Tibial nerve (tissue), 4 donors: ENCODE results near the gene GTSF1L. TPM values are rescaled to one million over a fixed set of nuclear protein-coding genes. Genes with fewer than 3 reads are reported as not detected.

Source experiments
- DNase-seq, 2 donors: peaks; one replicate each; pipeline ENCODE4 v3.0.0-alpha.2; 2019; ENCODE audit warnings: low spot score in 2 of 2
- H3K27ac ChIP-seq, 4 donors: fragments of 200-600 bp; sonication (generic) in 3 of 4; one replicate each; pipeline ENCODE4 v1.5.1; 2017 to 2019; ENCODE audit warnings: mild to moderate bottlenecking in 1 of 4
- H3K27me3 ChIP-seq, 2 donors: fragments of 200-600 bp; sonication (generic) in 1 of 2; one replicate each; pipeline versions ENCODE4 v1.5.1 to v1.6.0; 2017 to 2019
- H3K36me3 ChIP-seq, 3 donors: fragments of 200-600 bp; sonication (generic); one replicate each; pipeline ENCODE4 v1.5.1; 2018 to 2019
- H3K4me1 ChIP-seq, 4 donors: fragments of 200-600 bp; sonication (generic) in 3 of 4; one replicate each; pipeline ENCODE4 v1.5.1; 2017 to 2019
- H3K4me3 ChIP-seq, 4 donors: fragments of 200-600 bp; sonication (generic) in 3 of 4; one replicate each; pipeline ENCODE4 v1.5.1; 2017 to 2019; ENCODE audit warnings: mild to moderate bottlenecking in 1 of 4, moderate library complexity in 1 of 4
- H3K9me3 ChIP-seq, 4 donors: fragments of 200-600 bp; sonication (generic) in 3 of 4; one replicate each; pipeline ENCODE4 v1.5.1; 2017 to 2019
- EP300 ChIP-seq, 2 donors: sonication (generic); formaldehyde crosslinking; IDR thresholded peaks; one replicate each; pipeline ENCODE4 v1.6.1; 2017; ENCODE audit warnings: antibody characterized with exemption in 2 of 2, mild to moderate bottlenecking in 1 of 2
- POLR2A ChIP-seq, 2 donors: fragments of 450-650 bp; IDR thresholded peaks; one replicate each; pipeline ENCODE4 v1.6.1; 2017; ENCODE audit warnings: antibody characterized with exemption in 2 of 2, mild to moderate bottlenecking in 2 of 2, moderate library complexity in 2 of 2
- WGBS, 2 donors: methylation state at CpG; one replicate each; pipeline ENCODE4 v1.1.5; 2018; 5-methylcytosine and 5-hydroxymethylcytosine counted together
- total RNA-seq, 4 donors: library from RNA; depleted of rRNA; stranded (reverse); fragments of >200 nt; gene quantifications; one replicate each; pipeline ENCODE4 v1.1.0, GENCODE V29; 2016
- TF ChIP-seq, protein P1 (sequence below), 5 experiments: fragments of 200-600 bp in 3 of 5; fragments of 450-650 bp in 2 of 5; sonication (generic) in 3 of 5; IDR thresholded peaks; one replicate each; pipeline ENCODE4 v1.5.1; 2016 to 2019; ENCODE audit warnings: antibody characterized with exemption in 5 of 5, mild to moderate bottlenecking in 3 of 5, moderate library complexity in 2 of 5

The GTSF1L gene
- total RNA-seq, 4 donors from 2014 or later, result not detected

DNA sequence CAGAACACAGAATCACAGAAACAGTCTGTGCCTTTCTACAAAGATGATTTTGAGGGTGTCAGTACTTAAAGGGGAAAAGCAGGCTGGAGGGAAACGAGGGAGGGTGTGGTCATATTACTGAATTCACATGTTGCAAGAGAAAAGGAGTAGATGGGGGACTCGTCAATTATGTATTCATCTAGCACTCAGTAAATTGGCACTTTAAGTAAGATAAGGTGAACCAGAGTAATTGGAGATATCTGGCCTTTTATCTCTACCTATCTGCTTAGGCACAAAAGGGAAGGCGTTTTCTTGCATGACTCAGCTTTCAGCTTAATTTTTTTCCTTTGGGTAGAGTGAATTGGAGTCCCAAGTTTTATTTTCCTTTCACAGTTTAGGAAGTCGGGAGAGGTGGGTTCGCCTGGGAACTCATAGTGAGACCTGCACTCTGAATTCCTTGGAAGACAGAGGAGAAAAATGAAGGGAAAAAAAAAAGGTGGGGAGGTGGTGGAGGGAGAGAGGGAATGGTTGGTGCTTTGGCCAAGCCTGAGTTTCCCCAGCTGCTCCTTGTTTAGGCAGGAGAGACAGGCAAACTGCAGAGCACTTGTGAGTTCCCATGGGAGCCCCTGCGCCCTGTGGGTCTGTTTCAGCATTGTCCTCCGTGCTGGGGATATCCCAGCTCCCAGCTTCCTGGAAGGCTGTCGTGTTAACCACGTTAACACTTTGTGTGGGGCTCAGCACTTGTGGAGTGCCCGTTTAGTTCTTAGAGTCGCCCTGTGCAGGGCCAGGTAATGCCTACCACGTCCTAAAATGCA, 19.7 kb upstream of the GTSF1L start:
- peaks cover 0 to 11% of the 10 kb centered on the region in 2 donors for H3K27me3 ChIP-seq
- no peaks in the 10 kb centered on the region for H3K9me3 ChIP-seq
- 53 to 56% methylated on average over 12 of the region's 12 CpGs for WGBS, 2 donors
- TF ChIP-seq EP300 (IDR thresholded peaks at IDR 0.05), result no peak
- TF ChIP-seq POLR2A (IDR thresholded peaks at IDR 0.05), result no peak
- TF ChIP-seq, protein P1, sequence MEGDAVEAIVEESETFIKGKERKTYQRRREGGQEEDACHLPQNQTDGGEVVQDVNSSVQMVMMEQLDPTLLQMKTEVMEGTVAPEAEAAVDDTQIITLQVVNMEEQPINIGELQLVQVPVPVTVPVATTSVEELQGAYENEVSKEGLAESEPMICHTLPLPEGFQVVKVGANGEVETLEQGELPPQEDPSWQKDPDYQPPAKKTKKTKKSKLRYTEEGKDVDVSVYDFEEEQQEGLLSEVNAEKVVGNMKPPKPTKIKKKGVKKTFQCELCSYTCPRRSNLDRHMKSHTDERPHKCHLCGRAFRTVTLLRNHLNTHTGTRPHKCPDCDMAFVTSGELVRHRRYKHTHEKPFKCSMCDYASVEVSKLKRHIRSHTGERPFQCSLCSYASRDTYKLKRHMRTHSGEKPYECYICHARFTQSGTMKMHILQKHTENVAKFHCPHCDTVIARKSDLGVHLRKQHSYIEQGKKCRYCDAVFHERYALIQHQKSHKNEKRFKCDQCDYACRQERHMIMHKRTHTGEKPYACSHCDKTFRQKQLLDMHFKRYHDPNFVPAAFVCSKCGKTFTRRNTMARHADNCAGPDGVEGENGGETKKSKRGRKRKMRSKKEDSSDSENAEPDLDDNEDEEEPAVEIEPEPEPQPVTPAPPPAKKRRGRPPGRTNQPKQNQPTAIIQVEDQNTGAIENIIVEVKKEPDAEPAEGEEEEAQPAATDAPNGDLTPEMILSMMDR (IDR thresholded peaks at IDR 0.05), result no peak
- H3K36me3 ChIP-seq, result no peaks in the 10 kb centered on the region
- no peak overlapping the region for H3K27ac ChIP-seq
- DNase-seq, result no peak
- no peak overlapping the region for H3K4me3 ChIP-seq
- peaks cover 0 to 4% (median 0%) of the 10 kb centered on the region in 4 donors for H3K4me1 ChIP-seq

DNA sequence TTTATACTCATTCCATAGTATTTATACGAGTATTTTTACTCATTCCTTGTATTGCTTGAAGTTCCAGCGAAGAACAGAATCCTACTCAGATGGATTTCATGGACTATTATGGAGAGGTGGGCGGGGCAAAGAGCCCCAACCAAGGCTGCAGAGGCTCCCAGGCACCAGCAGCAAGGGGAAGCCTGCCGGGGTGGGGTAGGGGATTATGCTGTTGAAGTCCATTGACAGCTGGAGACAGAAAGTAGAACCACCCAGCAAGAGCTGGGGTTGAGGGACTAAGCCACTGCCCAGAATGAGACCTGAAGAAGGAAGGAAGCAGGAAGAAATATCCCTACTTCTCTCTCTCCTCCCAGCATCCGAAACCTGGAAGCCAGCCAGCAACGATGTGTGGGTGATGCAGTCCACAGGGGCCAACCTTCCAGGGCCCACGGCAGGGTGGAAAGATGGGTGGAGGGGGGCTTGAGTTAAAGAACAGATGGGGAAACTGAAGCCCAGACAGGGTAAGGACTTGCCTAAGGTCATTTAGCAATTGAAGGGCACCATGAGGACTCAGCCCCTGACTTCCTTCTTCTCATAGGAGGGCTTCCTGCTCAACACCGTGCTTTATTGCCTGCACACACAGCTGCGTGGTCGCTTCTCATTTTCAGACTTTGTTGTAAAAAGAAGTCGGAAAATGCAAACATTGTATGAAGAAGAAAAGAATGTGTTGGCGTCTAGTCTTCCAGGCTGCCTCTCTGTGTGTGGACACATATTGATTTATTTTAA, 18.3 kb upstream of the GTSF1L start:
- H3K27me3 ChIP-seq, result peaks cover 0 to 11% of the 10 kb centered on the region in 2 donors
- DNase-seq, result no peak
- no peaks in the 10 kb centered on the region for H3K36me3 ChIP-seq
- H3K9me3 ChIP-seq, result no peaks in the 10 kb centered on the region
- 33 to 39% methylated on average over 12 of the region's 12 CpGs for WGBS, 2 donors
- TF ChIP-seq, protein P1 (IDR thresholded peaks at IDR 0.05), result no peak
- H3K4me3 ChIP-seq, result no peak overlapping the region
- H3K27ac ChIP-seq, result no peak overlapping the region
- H3K4me1 ChIP-seq, result peaks cover 0 to 4% (median 0%) of the 10 kb centered on the region in 4 donors

DNA sequence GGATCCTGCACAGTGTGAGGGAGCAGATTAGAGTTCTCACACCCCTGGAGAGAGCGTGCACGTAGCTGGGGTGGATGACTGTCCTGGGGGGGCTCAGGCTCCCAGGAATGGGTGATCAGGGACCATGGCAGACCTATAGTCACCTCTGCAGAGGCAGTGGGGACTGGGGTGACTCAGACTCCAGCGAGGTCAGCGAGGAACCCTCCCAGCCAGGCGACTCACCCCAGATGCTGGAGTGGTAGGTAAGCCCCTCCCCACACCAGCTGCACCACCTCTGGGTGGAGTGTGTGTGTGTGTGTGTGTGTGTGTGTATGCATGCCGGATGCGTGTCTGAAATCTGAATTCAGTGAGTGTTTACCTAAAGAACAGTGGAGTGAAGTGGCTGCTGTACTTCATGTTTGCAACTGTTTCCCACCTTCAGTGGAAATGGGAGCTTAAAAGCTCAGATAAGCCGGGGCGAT, 17.4 kb upstream of the GTSF1L start:
- Histone ChIP-seq H3K4me1 (no peaks in the 10 kb centered on the region), H3K27ac (no peak overlapping the region), H3K9me3 (no peaks in the 10 kb centered on the region), H3K4me3 (no peak overlapping the region), H3K27me3 (peaks cover 0 to 8% of the 10 kb centered on the region in 2 donors), H3K36me3 (no peaks in the 10 kb centered on the region)
- no peak for TF ChIP-seq EP300 (IDR thresholded peaks at IDR 0.05)
- WGBS, 2 donors, result 82 to 88% methylated on average over 9 of the region's 9 CpGs
- no peak for DNase-seq

DNA sequence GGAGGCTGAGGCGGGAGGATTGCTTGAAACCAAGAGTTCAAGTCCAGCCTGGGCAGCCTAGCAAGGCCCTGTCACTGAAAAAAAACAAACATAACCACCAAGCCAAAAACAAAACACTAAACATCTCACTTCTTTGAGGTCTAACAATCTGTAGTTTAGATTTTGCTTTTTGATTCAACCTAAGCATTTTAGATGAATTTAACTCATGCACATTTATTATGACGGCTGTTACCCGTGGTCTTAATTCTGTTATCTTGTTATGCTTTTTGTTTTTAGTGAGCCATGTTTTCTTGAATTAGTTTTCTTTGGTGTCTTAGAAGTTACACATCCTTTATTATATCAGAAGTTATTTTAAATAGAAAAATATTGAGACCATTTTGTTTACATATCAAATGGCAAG, 13.8 kb upstream of the GTSF1L start:
- Histone ChIP-seq H3K36me3 (no peaks in the 10 kb centered on the region), H3K4me1 (no peaks in the 10 kb centered on the region), H3K27ac (no peak overlapping the region), H3K4me3 (no peak overlapping the region), H3K9me3 (no peaks in the 10 kb centered on the region), H3K27me3 (no peaks in the 10 kb centered on the region)
- TF ChIP-seq POLR2A (IDR thresholded peaks at IDR 0.05), result no peak
- no peak for DNase-seq
- 96% methylated on average over 3 of the region's 3 CpGs for WGBS, 2 donors

DNA sequence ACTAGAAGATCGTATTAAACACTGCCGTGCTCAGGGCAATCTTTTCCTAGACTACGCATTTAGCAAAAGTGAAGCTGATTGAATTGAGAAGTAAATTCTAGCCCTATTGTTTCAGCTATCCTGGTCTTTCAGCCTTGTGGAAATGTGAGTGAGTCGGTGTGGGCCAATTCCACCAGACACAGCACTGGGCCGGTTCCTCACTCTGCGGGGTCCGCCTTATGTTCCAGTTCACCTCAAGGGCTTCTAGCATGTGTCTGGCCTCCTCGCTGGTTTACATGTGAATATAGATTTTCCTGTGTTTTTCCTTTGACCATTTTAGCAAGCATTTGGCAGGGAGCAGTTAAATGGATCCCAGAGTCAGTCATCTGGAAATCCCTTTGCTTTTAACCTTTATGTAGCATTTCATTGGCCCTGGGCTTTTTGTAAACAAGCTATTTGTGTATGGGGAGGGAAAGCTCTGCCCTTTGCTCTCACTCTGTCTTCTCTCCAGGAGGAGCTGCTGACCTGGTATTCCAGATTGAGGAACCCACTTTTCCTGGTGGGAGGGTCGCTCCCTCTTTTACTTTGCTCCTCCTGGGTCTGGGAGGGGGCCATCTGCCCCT, 12.4 kb upstream of the GTSF1L start:
- Histone ChIP-seq H3K9me3 (no peaks in the 10 kb centered on the region), H3K4me3 (no peak overlapping the region), H3K27me3 (no peaks in the 10 kb centered on the region), H3K27ac (no peak overlapping the region), H3K36me3 (no peaks in the 10 kb centered on the region), H3K4me1 (no peaks in the 10 kb centered on the region)
- no peak for DNase-seq
- TF ChIP-seq, protein P1 (IDR thresholded peaks at IDR 0.05), result no peak
- no peak for TF ChIP-seq POLR2A (IDR thresholded peaks at IDR 0.05)
- no peak for TF ChIP-seq EP300 (IDR thresholded peaks at IDR 0.05)
- 74 to 82% methylated on average over 9 of the region's 9 CpGs for WGBS, 2 donors

DNA sequence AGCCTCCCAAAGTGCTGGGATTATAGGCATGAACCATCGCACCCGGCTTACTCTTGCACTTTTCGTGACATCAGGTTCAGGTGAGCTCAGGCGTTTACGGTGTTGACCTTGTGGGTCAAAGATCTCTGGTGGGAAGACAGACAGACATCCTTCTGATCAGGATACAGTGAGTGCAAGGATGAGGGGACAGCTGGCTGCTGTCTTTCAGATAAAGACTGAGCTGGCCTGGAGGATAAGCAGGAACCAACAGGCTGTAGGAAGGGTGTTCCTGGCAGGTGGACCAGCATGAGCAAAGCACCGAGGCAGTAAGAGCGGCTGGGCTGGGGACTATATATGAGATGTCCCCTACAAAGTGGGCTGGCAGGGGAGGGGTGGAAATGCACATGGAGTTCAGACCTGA, 11.1 kb upstream of the GTSF1L start:
- TF ChIP-seq, protein P1 (IDR thresholded peaks at IDR 0.05), result no peak
- TF ChIP-seq EP300 (IDR thresholded peaks at IDR 0.05), result no peak
- TF ChIP-seq POLR2A (IDR thresholded peaks at IDR 0.05), result no peak
- no peak overlapping the region for H3K4me3 ChIP-seq
- H3K36me3 ChIP-seq, result no peaks in the 10 kb centered on the region
- no peaks in the 10 kb centered on the region for H3K9me3 ChIP-seq
- no peaks in the 10 kb centered on the region for H3K27me3 ChIP-seq
- H3K27ac ChIP-seq, result no peak overlapping the region
- no peak for DNase-seq
- no peaks in the 10 kb centered on the region for H3K4me1 ChIP-seq
- 91 to 95% methylated on average over 7 of the region's 7 CpGs for WGBS, 2 donors
